ENCODE data around the gene REELD1.

GRCh38 chr4:146207410-146207809, 6.9 kb upstream of the REELD1 start:
- no peak for TF ChIP-seq TAF1 (IDR thresholded peaks at IDR 0.05; ENCODE audit: borderline replicate concordance, insufficient read depth, low read length)
- TF ChIP-seq POLR2AphosphoS5 (IDR thresholded peaks at IDR 0.05; ENCODE audit: low read depth, low read length) = no peak
- TF ChIP-seq SIN3A (IDR thresholded peaks at IDR 0.05; ENCODE audit: borderline replicate concordance, insufficient read depth, low read length) = no peak
- no peak for TF ChIP-seq REST (IDR thresholded peaks at IDR 0.05; ENCODE audit: insufficient read depth in 1 of 2, low read depth in 2 of 2, low read length in 2 of 2)
- no peak for TF ChIP-seq FOXP2 (optimal IDR thresholded peaks at IDR 0.05; ENCODE audit: borderline replicate concordance, extremely low read depth, extremely low read length, insufficient read depth)
